Peyer's patch (tissue), 4 donors: Measurements from ENCODE around the gene SPIRE2.

Source experiments
- CTCF ChIP-seq, 6 experiments: fragments of 450-650 bp in 4 of 6; fragments of 200-600 bp in 2 of 6; sonication (generic) in 1 of 6; IDR thresholded peaks; one replicate each; pipeline ENCODE4 v1.5.1; 2017 to 2019; ENCODE audit warnings: antibody characterized with exemption in 6 of 6, mild to moderate bottlenecking in 3 of 6, moderate library complexity in 1 of 6
- POLR2A ChIP-seq, 2 donors: fragments of 450-650 bp; IDR thresholded peaks; one replicate each; pipeline ENCODE4 v1.5.1; 2017; ENCODE audit warnings: antibody characterized with exemption in 2 of 2, mild to moderate bottlenecking in 2 of 2, moderate library complexity in 2 of 2

GRCh38 chr16:89847051-89847939, 19.0 kb downstream of the SPIRE2 start:
- TF ChIP-seq CTCF (IDR thresholded peaks at IDR 0.05): no peak
- TF ChIP-seq POLR2A (IDR thresholded peaks at IDR 0.05): no peak
